22Rv1 (cell line): Measurements from ENCODE around the gene NFATC2.

Source experiments
- H3K27ac ChIP-seq: fragments of 450-650 bp; 2 replicates; pipeline ENCODE4 v1.5.1; 2017
- ZFX ChIP-seq: fragments of 450-650 bp; IDR thresholded peaks from 2 replicates; pipeline ENCODE4 v1.6.1; 2017; ENCODE audit warnings: antibody characterized with exemption, borderline replicate concordance
- TF ChIP-seq, protein P1 (sequence below): fragments of 450-650 bp; IDR thresholded peaks from 2 replicates; pipeline ENCODE4 v1.5.1; 2017; ENCODE audit warnings: mild to moderate bottlenecking

Gene NFATC2

DNA sequence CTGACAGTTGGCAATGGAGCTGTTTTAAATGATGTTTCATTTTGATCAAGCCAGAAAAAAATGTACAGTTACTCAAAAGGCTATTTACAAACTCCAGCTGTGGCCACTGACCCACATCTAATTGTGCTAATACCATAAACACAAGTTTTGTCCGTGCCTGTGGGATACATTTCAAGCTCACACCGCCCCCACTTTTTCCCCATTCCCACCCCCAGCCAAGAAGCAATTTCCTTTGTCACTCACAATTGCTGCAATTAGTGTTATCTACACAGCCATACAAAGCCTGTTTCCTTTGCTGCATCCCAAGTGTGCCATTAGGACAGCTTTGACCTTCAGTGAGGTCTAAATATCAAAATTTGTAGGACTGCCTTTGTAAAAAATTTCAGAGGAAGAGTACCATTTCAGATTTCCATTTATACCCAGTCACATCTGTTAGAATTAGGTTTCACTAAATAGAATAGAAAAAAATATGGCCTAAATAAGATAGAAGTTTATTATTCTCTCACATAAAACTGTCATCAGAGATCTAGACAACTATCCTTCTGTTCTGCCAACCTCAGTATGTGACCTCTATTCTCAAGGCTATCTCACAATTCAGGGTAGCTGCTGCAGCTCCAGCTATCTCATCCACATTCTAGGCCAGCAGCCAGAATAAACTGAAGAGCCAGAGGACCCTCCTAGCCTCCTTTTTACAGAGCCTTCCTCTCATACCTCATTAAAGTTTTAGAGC, 202.6 kb downstream of the NFATC2 start:
- no peak for TF ChIP-seq ZFX
- TF ChIP-seq, protein P1, sequence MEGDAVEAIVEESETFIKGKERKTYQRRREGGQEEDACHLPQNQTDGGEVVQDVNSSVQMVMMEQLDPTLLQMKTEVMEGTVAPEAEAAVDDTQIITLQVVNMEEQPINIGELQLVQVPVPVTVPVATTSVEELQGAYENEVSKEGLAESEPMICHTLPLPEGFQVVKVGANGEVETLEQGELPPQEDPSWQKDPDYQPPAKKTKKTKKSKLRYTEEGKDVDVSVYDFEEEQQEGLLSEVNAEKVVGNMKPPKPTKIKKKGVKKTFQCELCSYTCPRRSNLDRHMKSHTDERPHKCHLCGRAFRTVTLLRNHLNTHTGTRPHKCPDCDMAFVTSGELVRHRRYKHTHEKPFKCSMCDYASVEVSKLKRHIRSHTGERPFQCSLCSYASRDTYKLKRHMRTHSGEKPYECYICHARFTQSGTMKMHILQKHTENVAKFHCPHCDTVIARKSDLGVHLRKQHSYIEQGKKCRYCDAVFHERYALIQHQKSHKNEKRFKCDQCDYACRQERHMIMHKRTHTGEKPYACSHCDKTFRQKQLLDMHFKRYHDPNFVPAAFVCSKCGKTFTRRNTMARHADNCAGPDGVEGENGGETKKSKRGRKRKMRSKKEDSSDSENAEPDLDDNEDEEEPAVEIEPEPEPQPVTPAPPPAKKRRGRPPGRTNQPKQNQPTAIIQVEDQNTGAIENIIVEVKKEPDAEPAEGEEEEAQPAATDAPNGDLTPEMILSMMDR = no peak
- no peak overlapping the region for H3K27ac ChIP-seq

DNA sequence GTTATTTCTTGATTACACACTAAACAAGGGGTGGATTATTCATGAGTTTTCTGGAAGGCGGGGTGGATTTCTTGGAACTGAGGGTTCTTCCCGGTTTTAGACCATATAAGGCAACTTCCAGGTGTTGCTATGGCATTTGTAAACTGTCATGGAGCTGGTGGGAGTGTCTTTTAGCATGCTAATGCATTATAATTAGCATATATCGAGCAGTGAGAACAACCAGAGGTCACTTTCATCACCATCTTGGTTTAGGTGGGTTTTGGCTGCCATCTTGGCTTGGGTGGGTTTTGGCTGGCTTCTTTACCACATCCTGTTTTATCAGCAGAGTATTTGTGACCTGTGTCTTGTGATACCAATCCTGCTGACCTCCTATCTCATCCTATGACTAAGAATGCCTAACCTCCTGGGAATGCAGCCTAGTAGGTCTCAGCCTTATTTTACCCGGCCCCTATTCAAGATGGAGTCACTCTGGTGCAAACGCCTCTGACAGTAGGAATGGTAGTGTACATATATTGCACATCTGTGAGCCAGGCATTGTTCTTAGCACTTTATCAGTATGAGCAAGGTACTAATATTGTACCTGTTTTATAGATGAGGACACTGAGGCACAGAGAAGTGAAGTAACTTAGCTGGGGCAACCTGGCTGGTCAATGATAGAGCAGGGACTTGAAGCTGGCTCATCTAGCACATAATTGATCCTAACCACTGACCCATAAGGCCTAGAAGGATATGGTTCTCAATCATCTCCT, 203.7 kb downstream of the NFATC2 start:
- no peak for TF ChIP-seq ZFX
- TF ChIP-seq, protein P1 = no peak
- no peak overlapping the region for H3K27ac ChIP-seq

DNA sequence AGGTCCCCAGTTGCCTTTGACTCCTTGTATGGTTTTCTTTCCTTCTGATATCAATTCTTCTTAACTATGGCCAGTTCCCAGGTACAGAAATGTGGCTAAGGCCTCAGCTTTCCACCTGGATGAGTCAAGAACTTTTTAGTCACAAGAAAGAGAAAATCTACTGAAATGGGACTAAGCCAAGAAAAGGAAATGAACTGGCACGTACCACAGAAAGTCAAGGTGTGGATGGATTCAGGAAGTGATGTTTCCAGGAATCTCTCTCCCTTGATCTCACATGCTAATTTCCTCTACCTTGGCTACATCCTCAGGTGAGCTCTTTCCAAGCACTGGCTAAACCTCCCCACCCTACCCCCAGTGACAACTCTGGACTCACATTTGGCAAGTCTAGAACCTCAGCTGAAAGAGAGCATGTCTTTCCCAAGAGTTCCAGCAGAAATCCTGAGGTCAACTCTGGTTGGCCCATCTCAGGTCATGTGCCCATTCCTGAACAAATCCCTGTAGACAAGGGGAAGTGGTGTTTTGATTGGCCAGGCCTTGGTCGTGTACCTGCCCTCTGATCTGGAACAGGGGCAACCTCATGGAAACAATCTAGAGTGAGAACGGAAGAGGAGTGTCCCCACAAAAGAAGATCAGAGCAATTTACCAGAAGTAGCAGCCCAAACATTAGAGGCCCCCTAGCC, 205.3 kb downstream of the NFATC2 start:
- no peak overlapping the region for H3K27ac ChIP-seq

More for the DNA sequence above, 205.3 kb downstream of the NFATC2 start:
- TF ChIP-seq, protein P1 = no peak
- no peak for TF ChIP-seq ZFX
